ENCODE results near the gene CTTNBP2NL.
"Not testable (repeated sequence)": the region's sequence is repeated elsewhere in the genome, so short reads cannot be mapped to it uniquely, and the experiment has no call there.

CTTNBP2NL gene

GRCh38 chr1:112461200-112461871 is 65.3 kb downstream of the CTTNBP2NL start:
- Histone ChIP-seq H3K4me1 (ENCODE audit: control insufficient read depth in 1 of 2, insufficient read depth in 1 of 2, low read depth in 1 of 2, low read length in 1 of 2) (peaks cover 2 to 6% of the 10 kb centered on the region in 2 experiments), H3K27ac (no peak overlapping the region), H3K9me3 (no peaks in the 10 kb centered on the region), H3K4me3 (ENCODE audit: low read depth in 1 of 2, low read length in 1 of 2) (no peak overlapping the region), H3K27me3 (peaks cover 44% of the 10 kb centered on the region), H3K36me3 (no peaks in the 10 kb centered on the region)
- no peak for TF ChIP-seq CTCF (IDR thresholded peaks at IDR 0.05)

DNA sequence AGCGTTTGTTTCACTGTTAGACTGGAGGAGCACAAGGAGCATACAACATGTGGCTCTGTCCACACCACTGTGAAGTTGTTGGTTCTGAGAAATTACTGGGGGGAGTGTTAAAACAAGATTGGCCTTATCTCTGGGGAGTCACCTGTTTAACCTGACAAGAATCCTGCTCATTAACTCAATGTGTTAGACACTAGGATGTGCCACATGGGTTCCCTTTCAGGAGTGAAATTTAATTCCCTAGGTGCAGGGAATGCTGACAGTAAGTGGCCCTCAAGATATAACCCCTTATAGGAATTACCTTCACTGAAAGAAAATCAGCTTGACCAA is 66.9 kb downstream of the CTTNBP2NL start:
- no peaks in the 10 kb centered on the region for H3K36me3 ChIP-seq
- H3K4me1 ChIP-seq (ENCODE audit: control insufficient read depth in 1 of 2, insufficient read depth in 1 of 2, low read depth in 1 of 2, low read length in 1 of 2) = peaks cover 5 to 9% of the 10 kb centered on the region in 2 experiments
- H3K9me3 ChIP-seq = no peaks in the 10 kb centered on the region
- H3K27me3 ChIP-seq = peaks cover 56% of the 10 kb centered on the region
- no peak overlapping the region for H3K27ac ChIP-seq
- TF ChIP-seq CTCF (IDR thresholded peaks at IDR 0.05) = no peak
- H3K4me3 ChIP-seq (ENCODE audit: low read depth in 1 of 2, low read length in 1 of 2) = no peak overlapping the region

DNA sequence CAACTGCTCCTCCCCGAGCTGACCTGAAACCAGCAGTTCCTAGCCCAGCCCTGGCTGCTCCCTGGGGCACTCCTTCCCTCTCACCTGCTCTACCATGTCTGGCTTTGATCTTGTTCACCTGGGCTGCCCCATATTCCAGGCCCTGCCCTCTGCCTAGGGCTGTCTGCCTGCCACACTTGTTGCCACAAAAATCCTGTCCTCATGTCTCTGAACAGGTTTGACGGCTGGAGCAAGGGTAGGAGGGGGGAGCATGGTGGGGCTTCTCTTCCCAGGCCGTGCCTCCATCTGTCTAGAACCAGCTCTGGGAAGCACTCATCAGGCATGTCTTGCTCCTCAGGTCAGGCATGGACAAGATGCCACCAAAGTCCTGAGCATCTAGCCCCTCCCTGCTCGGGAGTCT is 68.5 kb downstream of the CTTNBP2NL start:
- Histone ChIP-seq H3K27ac (no peak overlapping the region), H3K36me3 (no peaks in the 10 kb centered on the region), H3K4me1 (ENCODE audit: control insufficient read depth in 1 of 2, insufficient read depth in 1 of 2, low read depth in 1 of 2, low read length in 1 of 2) (peaks cover 5 to 9% of the 10 kb centered on the region in 2 experiments), H3K9me3 (no peaks in the 10 kb centered on the region), H3K4me3 (ENCODE audit: low read depth in 1 of 2, low read length in 1 of 2) (no peak overlapping the region), H3K27me3 (peaks cover 56% of the 10 kb centered on the region)
- no peak for TF ChIP-seq CTCF (IDR thresholded peaks at IDR 0.05)

GRCh38 chr1:112465122-112465521 is 69.1 kb downstream of the CTTNBP2NL start:
- Histone ChIP-seq H3K4me3 (ENCODE audit: low read depth in 1 of 2, low read length in 1 of 2) (no peak overlapping the region), H3K9me3 (no peaks in the 10 kb centered on the region), H3K27me3 (peaks cover 56% of the 10 kb centered on the region), H3K27ac (no peak overlapping the region), H3K4me1 (ENCODE audit: control insufficient read depth in 1 of 2, insufficient read depth in 1 of 2, low read depth in 1 of 2, low read length in 1 of 2) (peaks cover 5 to 9% of the 10 kb centered on the region in 2 experiments), H3K36me3 (no peaks in the 10 kb centered on the region)
- TF ChIP-seq CTCF (IDR thresholded peaks at IDR 0.05) = no peak

- no peak overlapping the region for H3K27ac ChIP-seq
Observed at GRCh38 chr1:112466078-112466660, 70.2 kb downstream of the CTTNBP2NL start.

DNA sequence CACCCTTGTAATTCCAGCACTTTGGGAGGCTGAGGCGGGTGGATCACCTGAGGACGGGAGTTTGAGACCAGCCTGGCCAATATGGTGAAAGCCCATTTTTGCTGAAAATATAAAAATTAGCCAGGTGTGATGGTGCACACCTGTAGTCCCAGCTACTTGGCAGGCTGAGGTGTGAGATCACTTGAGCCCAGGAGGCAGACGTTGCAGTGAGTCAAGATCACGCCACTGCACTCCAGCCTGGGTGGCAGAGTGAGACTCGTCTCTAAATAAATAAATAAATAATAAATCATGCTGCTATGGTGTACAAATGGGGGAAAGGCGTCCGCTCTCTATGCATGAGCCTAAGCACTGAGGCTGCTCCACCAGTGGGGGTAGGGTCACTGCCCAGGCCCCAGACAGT is 74.3 kb downstream of the CTTNBP2NL start:
- not testable (repeated sequence) for H3K4me1 ChIP-seq (ENCODE audit: control insufficient read depth in 1 of 2, insufficient read depth in 1 of 2, low read depth in 1 of 2, low read length in 1 of 2); H3K4me3 ChIP-seq (ENCODE audit: low read depth in 1 of 2, low read length in 1 of 2); H3K9me3 ChIP-seq; H3K36me3 ChIP-seq; H3K27ac ChIP-seq
- H3K27me3 ChIP-seq = peaks cover 34% of the 10 kb centered on the region

More at GRCh38 chr1:112466078-112466660, 70.2 kb downstream of the CTTNBP2NL start:
- TF ChIP-seq CTCF (IDR thresholded peaks at IDR 0.05) = peak; percentile 51
- H3K4me3 ChIP-seq (ENCODE audit: low read depth in 1 of 2, low read length in 1 of 2) = peak overlapping the region; percentile 37 to 39
- no peaks in the 10 kb centered on the region for H3K9me3 ChIP-seq
- H3K27me3 ChIP-seq = peaks cover 62% of the 10 kb centered on the region
- peaks cover 5 to 9% of the 10 kb centered on the region in 2 experiments for H3K4me1 ChIP-seq (ENCODE audit: control insufficient read depth in 1 of 2, insufficient read depth in 1 of 2, low read depth in 1 of 2, low read length in 1 of 2)
- H3K36me3 ChIP-seq = no peaks in the 10 kb centered on the region

Data from neutrophil (primary cell).